ENCODE results near the gene KLHL18. TPM values are rescaled to one million over a fixed set of nuclear protein-coding genes. Genes with fewer than 3 reads are reported as not detected.

Gene KLHL18
- total RNA-seq, 1 donor from 2014 or later, result 1.8 TPM

DNA sequence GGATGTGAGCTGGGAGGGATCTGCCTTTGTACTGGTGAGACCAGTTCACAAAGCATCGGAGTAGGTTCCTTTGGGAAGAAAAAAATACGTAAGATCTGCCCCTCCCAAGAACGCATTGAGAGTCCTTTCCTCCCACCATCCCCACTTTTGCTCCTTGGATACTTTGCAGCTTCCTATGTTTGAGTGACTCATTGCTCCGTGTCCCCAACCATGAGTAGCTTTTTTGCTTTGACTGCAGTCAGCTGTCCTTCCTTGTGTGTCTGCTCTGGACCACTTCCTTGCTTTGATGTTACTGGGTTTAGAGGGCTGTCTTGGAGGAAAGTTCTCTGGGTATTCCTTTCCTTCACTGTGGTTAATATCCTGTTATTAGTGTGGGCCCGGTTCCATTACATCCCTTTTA, 54.9 kb downstream of the KLHL18 start:
- Histone ChIP-seq H3K4me1 (no peaks in the 10 kb centered on the region), H3K27ac (no peak overlapping the region), H3K4me3 (no peak overlapping the region), H3K36me3 (peaks cover 58 to 76% of the 10 kb centered on the region in 2 donors), H3K9me3 (no peaks in the 10 kb centered on the region), H3K27me3 (no peaks in the 10 kb centered on the region)
- intact Hi-C loops (cut with DNase I), result no loop called here
- TF ChIP-seq, protein P1, sequence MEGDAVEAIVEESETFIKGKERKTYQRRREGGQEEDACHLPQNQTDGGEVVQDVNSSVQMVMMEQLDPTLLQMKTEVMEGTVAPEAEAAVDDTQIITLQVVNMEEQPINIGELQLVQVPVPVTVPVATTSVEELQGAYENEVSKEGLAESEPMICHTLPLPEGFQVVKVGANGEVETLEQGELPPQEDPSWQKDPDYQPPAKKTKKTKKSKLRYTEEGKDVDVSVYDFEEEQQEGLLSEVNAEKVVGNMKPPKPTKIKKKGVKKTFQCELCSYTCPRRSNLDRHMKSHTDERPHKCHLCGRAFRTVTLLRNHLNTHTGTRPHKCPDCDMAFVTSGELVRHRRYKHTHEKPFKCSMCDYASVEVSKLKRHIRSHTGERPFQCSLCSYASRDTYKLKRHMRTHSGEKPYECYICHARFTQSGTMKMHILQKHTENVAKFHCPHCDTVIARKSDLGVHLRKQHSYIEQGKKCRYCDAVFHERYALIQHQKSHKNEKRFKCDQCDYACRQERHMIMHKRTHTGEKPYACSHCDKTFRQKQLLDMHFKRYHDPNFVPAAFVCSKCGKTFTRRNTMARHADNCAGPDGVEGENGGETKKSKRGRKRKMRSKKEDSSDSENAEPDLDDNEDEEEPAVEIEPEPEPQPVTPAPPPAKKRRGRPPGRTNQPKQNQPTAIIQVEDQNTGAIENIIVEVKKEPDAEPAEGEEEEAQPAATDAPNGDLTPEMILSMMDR (IDR thresholded peaks at IDR 0.05), result no peak
- no peak for DNase-seq (ENCODE audit: low spot score in 2 of 2)

DNA sequence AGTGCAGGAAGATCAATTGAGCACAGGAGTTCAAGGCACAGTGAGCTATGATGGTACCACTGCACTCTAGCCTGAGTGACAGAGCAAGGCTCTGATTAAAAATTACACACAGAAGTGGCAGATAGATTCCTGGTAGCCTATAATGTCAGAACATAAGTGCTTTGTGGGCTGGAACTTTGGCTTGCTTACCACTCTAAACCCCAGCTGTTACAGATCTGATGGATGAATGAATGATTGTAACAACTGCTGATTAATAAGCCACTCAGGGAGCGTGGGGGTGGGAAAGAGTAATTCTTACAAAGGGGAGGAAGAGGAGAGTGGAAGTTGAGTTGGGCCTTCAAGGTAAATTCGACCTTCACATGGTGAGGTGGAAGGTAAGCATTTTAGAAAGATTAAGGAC, 57.2 kb downstream of the KLHL18 start:
- no peak for DNase-seq (ENCODE audit: low spot score in 2 of 2)
- TF ChIP-seq, protein P1 (IDR thresholded peaks at IDR 0.05), result no peak
- no peak overlapping the region for H3K4me3 ChIP-seq
- intact Hi-C loops (cut with DNase I), result no loop called here
- no peaks in the 10 kb centered on the region for H3K9me3 ChIP-seq
- H3K4me1 ChIP-seq, result no peaks in the 10 kb centered on the region
- peaks cover 62 to 76% of the 10 kb centered on the region in 2 donors for H3K36me3 ChIP-seq
- H3K27ac ChIP-seq, result no peak overlapping the region
- no peaks in the 10 kb centered on the region for H3K27me3 ChIP-seq

DNA sequence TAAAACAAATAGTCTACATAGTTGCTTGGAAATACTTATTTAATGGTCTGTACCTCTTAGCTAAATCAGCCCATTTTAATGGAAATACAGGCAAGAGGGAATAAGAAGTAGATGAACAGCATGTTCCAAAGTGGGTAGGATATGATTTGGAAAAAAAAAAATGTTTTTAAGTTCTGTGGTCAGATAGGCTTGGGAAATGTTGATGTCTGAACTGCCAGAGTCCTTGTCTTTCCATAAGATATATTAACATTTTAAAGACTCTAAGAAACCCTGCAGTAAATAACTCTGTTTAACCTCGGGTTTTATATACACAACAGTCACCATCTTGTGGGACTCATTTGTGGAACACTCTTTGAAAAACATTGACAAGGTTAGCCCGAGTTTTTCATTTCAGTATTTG, 58.1 kb downstream of the KLHL18 start:
- intact Hi-C loops (cut with DNase I), result no loop called here
- Histone ChIP-seq H3K27me3 (no peaks in the 10 kb centered on the region), H3K9me3 (no peaks in the 10 kb centered on the region), H3K36me3 (peaks cover 59 to 76% of the 10 kb centered on the region in 2 donors), H3K27ac (no peak overlapping the region), H3K4me1 (no peaks in the 10 kb centered on the region), H3K4me3 (no peak overlapping the region)
- TF ChIP-seq, protein P1 (IDR thresholded peaks at IDR 0.05), result no peak
- DNase-seq (ENCODE audit: low spot score in 2 of 2), result no peak

DNA sequence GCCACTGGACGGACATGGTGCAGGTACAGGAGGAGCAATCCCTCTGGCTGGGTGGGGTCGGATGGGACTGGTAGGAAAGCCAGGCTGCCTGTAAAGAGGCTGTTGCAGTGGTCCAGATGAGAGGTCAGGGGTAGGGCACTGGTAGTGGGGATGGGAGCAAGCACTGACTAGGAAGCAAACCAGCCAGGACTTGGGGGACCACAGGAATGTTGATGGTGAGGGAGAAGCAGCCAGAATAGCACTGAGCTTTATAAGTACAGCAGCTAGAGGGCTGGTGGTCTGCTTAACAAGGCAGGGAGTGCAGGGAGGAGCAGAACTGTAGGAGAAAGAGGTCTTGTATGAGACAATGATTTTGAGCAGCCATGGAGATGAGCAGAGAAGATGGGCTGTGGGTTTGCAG, 59.4 kb downstream of the KLHL18 start:
- no peaks in the 10 kb centered on the region for H3K4me1 ChIP-seq
- no peak for DNase-seq (ENCODE audit: low spot score in 2 of 2)
- H3K9me3 ChIP-seq, result no peaks in the 10 kb centered on the region
- H3K36me3 ChIP-seq, result peaks cover 47 to 66% of the 10 kb centered on the region in 2 donors
- no peak overlapping the region for H3K4me3 ChIP-seq
- no peak overlapping the region for H3K27ac ChIP-seq
- H3K27me3 ChIP-seq, result no peaks in the 10 kb centered on the region
- intact Hi-C loops (cut with DNase I), result no loop called here
- TF ChIP-seq, protein P1 (IDR thresholded peaks at IDR 0.05), result no peak

DNA sequence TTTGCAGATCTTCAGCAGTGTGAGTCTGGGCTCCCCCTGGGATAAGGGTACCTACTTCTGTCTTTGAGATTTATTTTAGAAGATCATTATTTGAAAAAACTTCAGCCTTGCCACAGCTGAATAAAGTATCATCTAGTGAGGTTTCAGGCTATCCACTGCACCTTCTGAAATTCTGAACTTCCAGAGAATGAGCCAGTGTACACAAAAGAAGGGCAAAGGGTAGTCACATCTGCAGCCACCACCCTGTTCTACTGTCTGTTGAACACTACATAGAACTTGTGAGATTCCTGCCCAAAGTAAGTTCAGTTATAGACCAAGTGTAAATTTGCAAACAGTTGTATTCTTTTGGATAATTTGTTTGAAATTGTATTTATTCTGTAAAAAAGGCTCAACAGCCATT, 60.1 kb downstream of the KLHL18 start:
- Histone ChIP-seq H3K27me3 (no peaks in the 10 kb centered on the region), H3K9me3 (no peaks in the 10 kb centered on the region), H3K4me3 (no peak overlapping the region), H3K27ac (no peak overlapping the region), H3K4me1 (no peaks in the 10 kb centered on the region), H3K36me3 (peaks cover 40 to 60% of the 10 kb centered on the region in 2 donors)
- TF ChIP-seq, protein P1 (IDR thresholded peaks at IDR 0.05), result no peak
- no peak for DNase-seq (ENCODE audit: low spot score in 2 of 2)
- intact Hi-C loops (cut with DNase I), result no loop called here

DNA sequence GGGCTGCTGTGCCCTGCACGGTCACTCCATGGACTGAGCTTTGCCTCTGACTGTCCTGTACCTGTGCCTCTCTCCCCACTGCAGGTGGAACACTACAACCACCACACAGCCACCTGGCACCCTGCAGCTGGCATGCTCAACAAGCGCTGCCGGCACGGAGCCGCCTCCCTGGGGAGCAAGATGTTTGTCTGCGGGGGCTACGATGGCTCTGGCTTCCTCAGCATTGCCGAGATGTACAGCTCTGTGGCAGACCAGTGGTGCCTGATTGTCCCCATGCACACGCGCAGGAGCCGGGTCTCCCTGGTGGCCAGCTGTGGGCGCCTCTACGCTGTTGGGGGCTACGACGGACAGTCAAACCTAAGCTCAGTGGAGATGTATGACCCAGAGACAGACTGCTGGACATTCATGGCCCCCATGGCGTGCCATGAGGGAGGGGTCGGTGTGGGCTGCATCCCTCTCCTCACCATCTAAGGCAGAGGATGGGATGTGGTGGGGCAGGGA, 60.8 kb downstream of the KLHL18 start:
- no peak overlapping the region for H3K27ac ChIP-seq
- TF ChIP-seq, protein P1 (IDR thresholded peaks at IDR 0.05), result no peak
- no peaks in the 10 kb centered on the region for H3K27me3 ChIP-seq
- H3K36me3 ChIP-seq, result peaks cover 35 to 54% of the 10 kb centered on the region in 2 donors
- no peaks in the 10 kb centered on the region for H3K9me3 ChIP-seq
- H3K4me1 ChIP-seq, result no peaks in the 10 kb centered on the region
- no peak overlapping the region for H3K4me3 ChIP-seq
- intact Hi-C loops (cut with DNase I), result no loop called here
- DNase-seq (ENCODE audit: low spot score in 2 of 2), result no peak
